ENCODE measurements around the gene B3GNT3.

The B3GNT3 gene

DNA sequence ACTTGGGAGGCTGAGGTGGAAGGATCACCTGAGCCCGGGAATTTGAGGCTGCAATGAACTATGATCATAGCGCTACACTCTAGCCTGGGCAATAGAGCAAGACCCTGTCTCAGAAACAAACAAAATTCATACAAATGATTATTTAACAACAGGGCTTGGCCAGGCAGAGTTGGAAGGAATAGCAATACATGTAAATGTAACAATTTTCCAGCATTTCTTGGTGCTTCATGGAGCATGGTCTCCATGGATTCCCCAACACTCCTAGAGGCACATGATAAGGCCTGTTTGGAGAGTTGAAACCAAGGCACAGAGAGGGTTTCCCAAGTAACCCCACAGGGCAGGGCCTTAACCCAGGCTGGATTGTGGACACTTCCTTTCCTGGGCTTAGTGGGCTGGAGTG is 16.2 kb downstream of the B3GNT3 start:
- no peak overlapping the region for H3K4me3 ChIP-seq (ENCODE audit: low read depth, low read length)
- TF ChIP-seq, protein P1, sequence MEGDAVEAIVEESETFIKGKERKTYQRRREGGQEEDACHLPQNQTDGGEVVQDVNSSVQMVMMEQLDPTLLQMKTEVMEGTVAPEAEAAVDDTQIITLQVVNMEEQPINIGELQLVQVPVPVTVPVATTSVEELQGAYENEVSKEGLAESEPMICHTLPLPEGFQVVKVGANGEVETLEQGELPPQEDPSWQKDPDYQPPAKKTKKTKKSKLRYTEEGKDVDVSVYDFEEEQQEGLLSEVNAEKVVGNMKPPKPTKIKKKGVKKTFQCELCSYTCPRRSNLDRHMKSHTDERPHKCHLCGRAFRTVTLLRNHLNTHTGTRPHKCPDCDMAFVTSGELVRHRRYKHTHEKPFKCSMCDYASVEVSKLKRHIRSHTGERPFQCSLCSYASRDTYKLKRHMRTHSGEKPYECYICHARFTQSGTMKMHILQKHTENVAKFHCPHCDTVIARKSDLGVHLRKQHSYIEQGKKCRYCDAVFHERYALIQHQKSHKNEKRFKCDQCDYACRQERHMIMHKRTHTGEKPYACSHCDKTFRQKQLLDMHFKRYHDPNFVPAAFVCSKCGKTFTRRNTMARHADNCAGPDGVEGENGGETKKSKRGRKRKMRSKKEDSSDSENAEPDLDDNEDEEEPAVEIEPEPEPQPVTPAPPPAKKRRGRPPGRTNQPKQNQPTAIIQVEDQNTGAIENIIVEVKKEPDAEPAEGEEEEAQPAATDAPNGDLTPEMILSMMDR (IDR thresholded peaks at IDR 0.05; ENCODE audit: insufficient read depth, low read depth, low read length, missing control alignments): no peak
- DNase-seq (ENCODE audit: low read depth): no peak

DNA sequence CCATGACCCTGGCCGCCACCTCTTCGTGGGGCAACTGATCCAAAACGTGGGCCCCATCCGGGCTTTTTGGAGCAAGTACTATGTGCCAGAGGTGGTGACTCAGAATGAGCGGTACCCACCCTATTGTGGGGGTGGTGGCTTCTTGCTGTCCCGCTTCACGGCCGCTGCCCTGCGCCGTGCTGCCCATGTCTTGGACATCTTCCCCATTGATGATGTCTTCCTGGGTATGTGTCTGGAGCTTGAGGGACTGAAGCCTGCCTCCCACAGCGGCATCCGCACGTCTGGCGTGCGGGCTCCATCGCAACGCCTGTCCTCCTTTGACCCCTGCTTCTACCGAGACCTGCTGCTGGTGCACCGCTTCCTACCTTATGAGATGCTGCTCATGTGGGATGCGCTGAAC is 16.7 kb downstream of the B3GNT3 start:
- DNase-seq (ENCODE audit: low read depth): no peak
- H3K4me3 ChIP-seq (ENCODE audit: low read depth, low read length): no peak overlapping the region
- TF ChIP-seq, protein P1 (IDR thresholded peaks at IDR 0.05; ENCODE audit: insufficient read depth, low read depth, low read length, missing control alignments): no peak

DNA sequence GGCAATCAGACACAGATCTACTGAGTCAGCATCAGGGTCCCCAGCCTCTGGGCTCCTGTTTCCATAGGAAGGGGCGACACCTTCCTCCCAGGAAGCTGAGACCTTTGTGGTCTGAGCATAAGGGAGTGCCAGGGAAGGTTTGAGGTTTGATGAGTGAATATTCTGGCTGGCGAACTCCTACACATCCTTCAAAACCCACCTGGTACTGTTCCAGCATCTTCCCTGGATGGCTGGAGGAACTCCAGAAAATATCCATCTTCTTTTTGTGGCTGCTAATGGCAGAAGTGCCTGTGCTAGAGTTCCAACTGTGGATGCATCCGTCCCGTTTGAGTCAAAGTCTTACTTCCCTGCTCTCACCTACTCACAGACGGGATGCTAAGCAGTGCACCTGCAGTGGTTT is 17.2 kb downstream of the B3GNT3 start:
- TF ChIP-seq, protein P1 (IDR thresholded peaks at IDR 0.05; ENCODE audit: insufficient read depth, low read depth, low read length, missing control alignments): no peak
- no peak for DNase-seq (ENCODE audit: low read depth)
- no peak overlapping the region for H3K4me3 ChIP-seq (ENCODE audit: low read depth, low read length)

DNA sequence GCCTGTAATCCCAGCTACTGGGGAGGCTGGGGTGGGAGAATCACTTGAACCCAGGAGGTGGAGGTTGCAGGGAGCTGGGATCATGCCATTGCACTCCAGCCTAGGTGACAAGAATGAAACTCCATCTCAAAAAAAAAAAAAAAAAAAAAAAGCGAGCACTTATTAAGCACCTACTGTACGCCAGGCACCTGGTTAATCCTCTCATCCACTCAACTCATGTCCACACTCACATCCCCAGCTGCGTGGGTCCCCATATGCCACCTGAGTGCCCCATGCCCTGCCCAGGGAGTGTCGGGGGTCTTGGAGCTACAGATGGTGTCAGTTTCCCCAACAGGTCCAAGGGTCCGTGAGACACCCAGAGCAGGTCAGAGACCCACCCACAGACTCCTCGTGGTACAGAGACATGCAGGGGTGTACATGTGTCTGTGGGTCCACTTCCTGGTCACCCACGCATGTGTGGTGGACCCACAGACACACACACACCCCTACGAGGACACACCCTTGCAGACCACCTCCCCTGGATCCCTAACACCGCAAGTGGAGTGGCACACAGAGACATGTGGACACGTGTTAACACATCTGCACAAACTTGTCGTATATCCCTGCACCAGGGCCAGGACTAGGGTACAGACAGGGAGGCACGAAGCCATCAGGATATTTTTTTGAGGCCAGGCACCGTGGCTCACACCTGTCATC is 22.9 kb downstream of the B3GNT3 start:
- no peak for DNase-seq (ENCODE audit: low read depth)
- no peak overlapping the region for H3K4me3 ChIP-seq (ENCODE audit: low read depth, low read length)

DNA sequence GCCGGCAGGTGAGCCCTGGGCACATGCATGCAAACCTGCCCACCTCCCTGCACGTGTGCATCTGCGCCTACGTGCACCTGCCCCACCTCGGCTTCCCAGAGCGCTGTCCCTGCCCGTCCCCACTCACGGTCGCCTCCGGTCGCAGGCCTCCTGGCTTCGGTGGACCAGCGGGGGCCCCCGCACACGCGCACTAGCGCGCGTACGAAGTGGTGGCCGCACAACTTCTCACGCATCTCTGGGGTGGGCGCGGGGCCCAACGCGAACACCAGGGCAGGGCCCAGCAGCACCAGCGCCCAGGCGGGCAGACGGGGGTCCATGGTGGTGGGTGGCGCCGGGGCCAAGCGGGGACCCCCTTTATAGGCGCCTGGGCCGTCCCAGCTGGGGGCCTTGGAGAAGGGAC is 26.3 kb downstream of the B3GNT3 start, which contains the start of gene INSL3:
Gene INSL3, minus strand, starts transcription at position 330 of the 400 bp plus-strand sequence. Its CDS starts 13 bp downstream, at position 317.
- DNase-seq (ENCODE audit: low read depth): no peak
- no peak within 1 kb of the TSS for H3K4me3 ChIP-seq (ENCODE audit: low read depth, low read length)
- TF ChIP-seq, protein P1 (IDR thresholded peaks at IDR 0.05; ENCODE audit: insufficient read depth, low read depth, low read length, missing control alignments): no peak

More for the DNA sequence above, 22.9 kb downstream of the B3GNT3 start:
- TF ChIP-seq, protein P1 (IDR thresholded peaks at IDR 0.05; ENCODE audit: insufficient read depth, low read depth, low read length, missing control alignments): no peak

DNA sequence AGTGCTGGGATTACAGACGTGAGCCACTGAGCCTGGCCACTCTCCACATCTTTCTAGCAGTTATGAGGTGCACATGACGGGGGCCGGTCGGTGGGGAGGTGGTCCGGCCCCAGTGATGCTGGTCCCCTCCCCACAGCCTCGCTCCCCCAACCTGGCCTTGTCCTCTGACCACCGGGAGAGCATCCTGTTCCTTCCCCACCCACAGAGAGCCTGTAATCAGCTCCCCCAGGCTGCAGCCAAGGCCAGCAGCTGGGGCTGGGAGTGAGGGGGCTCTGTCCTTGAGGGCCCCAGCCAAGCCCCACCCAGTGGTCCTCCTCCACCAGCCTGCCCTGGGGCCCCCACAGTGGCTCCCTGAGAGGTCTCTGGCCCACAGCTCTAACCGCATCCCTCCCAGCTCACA is 29.4 kb downstream of the B3GNT3 start:
- no peak for DNase-seq (ENCODE audit: low read depth)
- TF ChIP-seq, protein P1 (IDR thresholded peaks at IDR 0.05; ENCODE audit: insufficient read depth, low read depth, low read length, missing control alignments): no peak
- no peak overlapping the region for H3K4me3 ChIP-seq (ENCODE audit: low read depth, low read length)
